ENCODE measurements around the gene KRT39.

Gene KRT39

GRCh38 chr17:40980117-40980516, 13.4 kb upstream of the KRT39 start:
- no peak for DNase-seq

- no peak for DNase-seq
Measured at GRCh38 chr17:40978575-40979151, 11.9 kb upstream of the KRT39 start.

GRCh38 chr17:40975516-40975915, 8.8 kb upstream of the KRT39 start:
- no peak for DNase-seq

- DNase-seq, result no peak
Measured at GRCh38 chr17:40974366-40974765, 7.6 kb upstream of the KRT39 start.

- DNase-seq, result no peak
Measured at GRCh38 chr17:40967582-40967981, 834 bp upstream of the KRT39 start.

GRCh38 chr17:40963838-40964237, 2.9 kb downstream of the KRT39 start:
- DNase-seq, result peak; percentile 27

- no peak for DNase-seq
Measured at GRCh38 chr17:40962059-40962561, 4.6 kb downstream of the KRT39 start.

GRCh38 chr17:40961591-40961990, 5.2 kb downstream of the KRT39 start:
- DNase-seq, result no peak

- no peak for DNase-seq
Measured at GRCh38 chr17:40960144-40960543, 6.6 kb downstream of the KRT39 start.

GRCh38 chr17:40958086-40958953, 8.4 kb downstream of the KRT39 start:
- no peak for DNase-seq

GRCh38 chr17:40956401-40957254, 10.1 kb downstream of the KRT39 start:
- DNase-seq, result no peak

- DNase-seq, result no peak
Measured at GRCh38 chr17:40953881-40954280, 12.9 kb downstream of the KRT39 start.

GRCh38 chr17:40952661-40953060, 14.1 kb downstream of the KRT39 start:
- DNase-seq, result no peak

GRCh38 chr17:40952154-40952553, 14.6 kb downstream of the KRT39 start:
- DNase-seq, result no peak

GRCh38 chr17:40951011-40951622, 15.6 kb downstream of the KRT39 start:
- DNase-seq, result no peak

- DNase-seq, result no peak
Measured at GRCh38 chr17:40950176-40950575, 16.6 kb downstream of the KRT39 start.

- no peak for DNase-seq
Measured at GRCh38 chr17:40949418-40949817, 17.3 kb downstream of the KRT39 start.

- no peak for DNase-seq
Measured at GRCh38 chr17:40947929-40948328, 18.8 kb downstream of the KRT39 start.

- DNase-seq, result no peak
Measured at GRCh38 chr17:40945414-40945813, 21.3 kb downstream of the KRT39 start.

- DNase-seq, result no peak
Measured at GRCh38 chr17:40944531-40944930, 22.2 kb downstream of the KRT39 start.

- DNase-seq, result no peak
Measured at GRCh38 chr17:40942553-40942952, 24.2 kb downstream of the KRT39 start.

- DNase-seq, result no peak
Measured at GRCh38 chr17:40940266-40940665, 26.5 kb downstream of the KRT39 start.

GRCh38 chr17:40938981-40939380, 27.8 kb downstream of the KRT39 start:
- no peak for DNase-seq
